Measurements from ENCODE around the gene AGAP1. TPM values are rescaled to one million over a fixed set of nuclear protein-coding genes. Genes with fewer than 3 reads are reported as not detected.

The AGAP1 gene
- total RNA-seq, 2 experiments from 2014 or later = not detected

GRCh38 chr2:235626658-235627057 lies 132.8 kb downstream of the AGAP1 start:
- Histone ChIP-seq H3K4me2 (ENCODE audit: low read length) (no peak overlapping the region), H3K9me3 (ENCODE audit: low read length) (no peaks in the 10 kb centered on the region), H3K4me1 (ENCODE audit: insufficient read depth, low read length, poor library complexity, severe bottlenecking) (no peaks in the 10 kb centered on the region), H3K4me3 (ENCODE audit: low read depth, low read length, poor library complexity, severe bottlenecking) (no peak overlapping the region), H3K27ac (ENCODE audit: low read depth, low read length, poor library complexity, severe bottlenecking) (no peak overlapping the region), H3K79me2 (ENCODE audit: insufficient read depth, low read depth, low read length) (no peaks in the 10 kb centered on the region), H3K36me3 (ENCODE audit: insufficient read depth, low read length) (no peaks in the 10 kb centered on the region), H3K9me2 (ENCODE audit: insufficient read depth, low read length) (no peaks in the 10 kb centered on the region), H2AFZ (ENCODE audit: low read length) (no peak overlapping the region), H4K20me1 (ENCODE audit: insufficient read depth, low read length) (no peaks in the 10 kb centered on the region)
- POLR2A ChIA-PET = no interaction called here
- CTCF ChIA-PET (ENCODE audit: unreplicated experiment) = no interaction called here
- no peak for TF ChIP-seq CTCF (conservative IDR thresholded peaks at IDR 0.05; ENCODE audit: low read length)
- no peak for TF ChIP-seq EZH2phosphoT487 (IDR thresholded peaks at IDR 0.05; ENCODE audit: borderline replicate concordance, low read depth, low read length)
- no TSS peak for BruUV-seq (replicated peaks)
- intact Hi-C loops (cut with micrococcal nuclease; ENCODE audit: unreplicated experiment) = no loop called here
- no peak for DNase-seq (ENCODE audit: low spot score)

DNA sequence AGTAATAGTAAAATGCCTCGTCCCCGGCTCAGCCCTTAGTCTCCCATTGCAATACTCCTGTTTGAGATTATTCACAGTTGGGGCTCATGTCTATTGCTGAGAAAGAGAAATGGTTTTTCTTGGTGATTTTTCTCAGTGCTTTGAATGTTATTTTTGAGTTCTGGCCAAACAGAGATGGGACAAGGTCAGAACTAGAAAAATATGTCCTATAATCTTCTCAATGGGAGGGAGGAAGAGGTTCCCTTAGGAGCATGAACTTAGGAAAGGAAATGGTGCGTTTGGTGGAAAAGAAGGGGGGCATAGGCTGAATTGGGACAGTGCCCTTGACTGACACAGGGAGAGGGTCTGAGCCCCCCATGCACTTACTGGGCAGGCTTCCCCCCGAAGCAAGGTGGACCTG lies 133.8 kb downstream of the AGAP1 start:
- H2AFZ ChIP-seq (ENCODE audit: low read length) = no peak overlapping the region
- no peaks in the 10 kb centered on the region for H3K9me2 ChIP-seq (ENCODE audit: insufficient read depth, low read length)
- DNase-seq (ENCODE audit: low spot score) = no peak
- no peaks in the 10 kb centered on the region for H3K36me3 ChIP-seq (ENCODE audit: insufficient read depth, low read length)
- TF ChIP-seq CTCF (conservative IDR thresholded peaks at IDR 0.05; ENCODE audit: low read length) = no peak
- TF ChIP-seq EZH2phosphoT487 (IDR thresholded peaks at IDR 0.05; ENCODE audit: borderline replicate concordance, low read depth, low read length) = no peak
- no peaks in the 10 kb centered on the region for H3K79me2 ChIP-seq (ENCODE audit: insufficient read depth, low read depth, low read length)
- intact Hi-C loops (cut with micrococcal nuclease; ENCODE audit: unreplicated experiment) = no loop called here
- BruUV-seq (replicated peaks) = no TSS peak
- H4K20me1 ChIP-seq (ENCODE audit: insufficient read depth, low read length) = no peaks in the 10 kb centered on the region
- H3K4me2 ChIP-seq (ENCODE audit: low read length) = no peak overlapping the region
- H3K27ac ChIP-seq (ENCODE audit: low read depth, low read length, poor library complexity, severe bottlenecking) = no peak overlapping the region
- ChIA-PET CTCF (ENCODE audit: unreplicated experiment) (no interaction called here), POLR2A (no interaction called here)
- no peak overlapping the region for H3K4me3 ChIP-seq (ENCODE audit: low read depth, low read length, poor library complexity, severe bottlenecking)
- no peaks in the 10 kb centered on the region for H3K9me3 ChIP-seq (ENCODE audit: low read length)
- H3K4me1 ChIP-seq (ENCODE audit: insufficient read depth, low read length, poor library complexity, severe bottlenecking) = no peaks in the 10 kb centered on the region

GRCh38 chr2:235630718-235631296 lies 137.0 kb downstream of the AGAP1 start:
- H4K20me1 ChIP-seq (ENCODE audit: insufficient read depth, low read length) = no peaks in the 10 kb centered on the region
- H3K9me2 ChIP-seq (ENCODE audit: insufficient read depth, low read length) = no peaks in the 10 kb centered on the region
- TF ChIP-seq EZH2phosphoT487 (IDR thresholded peaks at IDR 0.05; ENCODE audit: borderline replicate concordance, low read depth, low read length) (no peak), CTCF (conservative IDR thresholded peaks at IDR 0.05; ENCODE audit: low read length) (no peak)
- no peaks in the 10 kb centered on the region for H3K9me3 ChIP-seq (ENCODE audit: low read length)
- intact Hi-C loops (cut with micrococcal nuclease; ENCODE audit: unreplicated experiment) = no loop called here
- BruUV-seq (replicated peaks) = no TSS peak
- no peak overlapping the region for H3K4me2 ChIP-seq (ENCODE audit: low read length)
- no peaks in the 10 kb centered on the region for H3K36me3 ChIP-seq (ENCODE audit: insufficient read depth, low read length)
- no peak overlapping the region for H3K4me3 ChIP-seq (ENCODE audit: low read depth, low read length, poor library complexity, severe bottlenecking)
- H3K4me1 ChIP-seq (ENCODE audit: insufficient read depth, low read length, poor library complexity, severe bottlenecking) = no peaks in the 10 kb centered on the region
- CTCF ChIA-PET (ENCODE audit: unreplicated experiment) = no interaction called here
- H3K27ac ChIP-seq (ENCODE audit: low read depth, low read length, poor library complexity, severe bottlenecking) = no peak overlapping the region
- POLR2A ChIA-PET = no interaction called here
- H2AFZ ChIP-seq (ENCODE audit: low read length) = no peak overlapping the region
- DNase-seq (ENCODE audit: low spot score) = no peak
- no peaks in the 10 kb centered on the region for H3K79me2 ChIP-seq (ENCODE audit: insufficient read depth, low read depth, low read length)

Data from OCI-LY7 (cell line).